Mucosa of descending colon (tissue), 3 donors: ENCODE measurements around the gene MIPOL1. TPM values are rescaled to one million over a fixed set of nuclear protein-coding genes. Genes with fewer than 3 reads are reported as not detected.

Experiments used
- ATAC-seq: fragments of 200-7000 bp; cut with Tn5 transposase; one replicate; pipeline ENCODE4 v1.9.1; 2020; ENCODE audit warnings: mild to moderate bottlenecking, moderate library complexity
- DNase-seq, 3 donors: peaks; one replicate each; pipeline ENCODE4 v3.0.0-alpha.2; 2020
- H3K36me3 ChIP-seq: fragments of 200-600 bp; one replicate; pipeline ENCODE4 v1.8.0; 2021; ENCODE audit warnings: low read depth, mild to moderate bottlenecking
- H3K4me1 ChIP-seq: fragments of 200-600 bp; one replicate; pipeline ENCODE4 v1.8.0; 2021; ENCODE audit warnings: low read depth, mild to moderate bottlenecking
- H3K4me3 ChIP-seq: fragments of 200-600 bp; one replicate; pipeline ENCODE4 v1.8.0; 2021; ENCODE audit warnings: mild to moderate bottlenecking
- H3K9me3 ChIP-seq: fragments of 200-600 bp; one replicate; pipeline ENCODE4 v1.8.0; 2021; ENCODE audit warnings: mild to moderate bottlenecking
- intact Hi-C, 2 donors: fragments of 100-400 bp; cut with DNase I in 1 of 2; cut with micrococcal nuclease in 1 of 2; formaldehyde crosslinking; loops; one replicate each; pipeline versions ENCODE4 v1.11.0 to v1.11.1; 2022; cut with DNase I, micrococcal nuclease
- total RNA-seq, 3 donors: library from RNA; stranded (reverse); fragmentation: NEBNext Ultra II Directional in 2 of 3; extraction: Animal tissue kit (Norgen Biotek cat#: 25700) in 2 of 3; gene quantifications; one replicate each; pipeline versions ENCODE4 v1.2.1 to v1.2.4, GENCODE V29; 2021 to 2023
- TF ChIP-seq, protein P1 (sequence below): fragments of 200-600 bp; IDR thresholded peaks from one replicate; pipeline ENCODE4 v1.8.0; 2022; ENCODE audit warnings: antibody characterized with exemption, mild to moderate bottlenecking
- donor health status: DM: no; HTN: no; CAD: no; lungs with moderate emphysema.
- donor health status: DM: no; HTN: no; CAD: no.
- donor health status: DM: no; HTN: yes; CAD: no.

Gene MIPOL1
- total RNA-seq, 3 donors from 2014 or later: 5.5 to 12.0 (median 11.7) TPM

DNA sequence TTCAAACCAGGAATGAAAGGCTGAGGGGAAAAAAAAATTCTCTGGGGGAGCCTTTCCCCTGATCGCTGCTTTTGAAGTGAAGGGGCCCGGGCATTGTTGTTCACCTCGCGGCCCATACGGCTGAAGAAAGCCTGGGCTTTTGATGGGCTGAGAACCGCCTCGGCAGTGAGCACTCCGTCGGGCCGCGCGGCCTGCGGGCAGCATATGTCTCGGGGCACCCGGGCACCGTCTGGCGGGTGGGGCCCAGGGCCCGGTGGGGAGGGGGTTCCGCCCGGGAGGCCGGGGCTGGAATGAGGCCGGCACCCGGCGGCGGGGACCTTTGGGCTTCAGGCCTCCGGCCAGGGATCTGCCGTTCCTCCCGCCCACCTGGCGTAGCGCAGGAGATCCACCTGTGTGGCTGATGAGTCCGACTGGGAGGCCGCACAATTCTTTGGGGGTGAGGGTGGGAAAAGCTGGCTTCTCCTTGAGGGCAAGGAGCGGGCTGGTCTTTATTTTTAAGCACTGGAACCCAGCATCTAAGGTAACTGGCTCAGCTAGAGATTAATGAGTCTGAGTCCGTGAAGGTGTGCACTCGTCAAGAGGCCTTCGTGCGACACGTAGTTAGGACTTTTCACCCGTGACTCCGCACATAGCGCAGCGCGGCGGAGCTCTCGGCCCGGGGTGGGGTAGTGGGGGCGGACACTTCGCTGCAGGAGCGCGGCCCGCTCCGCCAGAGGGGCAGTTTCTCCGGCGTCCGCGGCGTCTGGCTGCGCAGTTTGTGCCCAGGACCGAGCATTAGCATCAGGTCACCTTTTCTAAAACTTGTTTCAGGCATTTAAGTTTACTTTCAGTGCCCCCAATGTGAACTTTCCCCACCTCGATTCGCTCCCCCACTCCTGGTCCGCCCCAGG is 386.7 kb downstream of the MIPOL1 start:
- TF ChIP-seq, protein P1, sequence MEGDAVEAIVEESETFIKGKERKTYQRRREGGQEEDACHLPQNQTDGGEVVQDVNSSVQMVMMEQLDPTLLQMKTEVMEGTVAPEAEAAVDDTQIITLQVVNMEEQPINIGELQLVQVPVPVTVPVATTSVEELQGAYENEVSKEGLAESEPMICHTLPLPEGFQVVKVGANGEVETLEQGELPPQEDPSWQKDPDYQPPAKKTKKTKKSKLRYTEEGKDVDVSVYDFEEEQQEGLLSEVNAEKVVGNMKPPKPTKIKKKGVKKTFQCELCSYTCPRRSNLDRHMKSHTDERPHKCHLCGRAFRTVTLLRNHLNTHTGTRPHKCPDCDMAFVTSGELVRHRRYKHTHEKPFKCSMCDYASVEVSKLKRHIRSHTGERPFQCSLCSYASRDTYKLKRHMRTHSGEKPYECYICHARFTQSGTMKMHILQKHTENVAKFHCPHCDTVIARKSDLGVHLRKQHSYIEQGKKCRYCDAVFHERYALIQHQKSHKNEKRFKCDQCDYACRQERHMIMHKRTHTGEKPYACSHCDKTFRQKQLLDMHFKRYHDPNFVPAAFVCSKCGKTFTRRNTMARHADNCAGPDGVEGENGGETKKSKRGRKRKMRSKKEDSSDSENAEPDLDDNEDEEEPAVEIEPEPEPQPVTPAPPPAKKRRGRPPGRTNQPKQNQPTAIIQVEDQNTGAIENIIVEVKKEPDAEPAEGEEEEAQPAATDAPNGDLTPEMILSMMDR: no peak
- intact Hi-C loops: loop anchor here in 1 of 2 donors (5.0 kb wide), 1 partner anchor 162 kb away; no protein-coding TSS in a partner anchor
- H3K9me3 ChIP-seq: no peaks in the 10 kb centered on the region
- no peak overlapping the region for H3K4me3 ChIP-seq
- peaks cover 9% of the 10 kb centered on the region for H3K4me1 ChIP-seq
- peak; percentile 65 to 76 (median 65) for DNase-seq
- H3K36me3 ChIP-seq: no peaks in the 10 kb centered on the region
- ATAC-seq: peak; percentile 67

DNA sequence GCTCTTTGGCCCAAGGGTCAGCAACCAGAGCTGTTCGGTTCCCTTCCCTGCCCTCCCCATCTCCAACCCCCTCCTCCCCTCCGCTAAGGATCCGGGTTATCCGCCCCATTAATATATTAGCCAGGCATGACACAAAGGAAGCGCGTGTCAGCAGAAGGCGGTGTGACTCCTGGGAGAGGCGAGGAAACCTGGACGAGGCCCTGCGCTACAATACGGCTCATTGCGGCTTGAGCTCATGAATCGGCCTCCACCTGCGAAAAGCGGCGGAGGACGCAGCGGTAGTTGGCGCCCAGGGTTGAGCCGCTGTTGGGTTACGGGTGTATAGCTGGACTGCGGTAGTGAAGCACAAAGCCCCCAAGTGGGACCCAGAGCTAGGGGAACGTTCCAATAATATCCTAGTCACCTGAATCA is 387.4 kb downstream of the MIPOL1 start:
- DNase-seq (peak; percentile 55 to 70 (median 62)), ATAC-seq (peak; percentile 41)
- Histone ChIP-seq H3K36me3 (no peaks in the 10 kb centered on the region), H3K9me3 (no peaks in the 10 kb centered on the region), H3K4me3 (no peak overlapping the region), H3K4me1 (peaks cover 9% of the 10 kb centered on the region)
- intact Hi-C loops: loop anchor here in 1 of 2 donors (5.0 kb wide), 1 partner anchor 163 kb away; no protein-coding TSS in a partner anchor
- TF ChIP-seq, protein P1: no peak

DNA sequence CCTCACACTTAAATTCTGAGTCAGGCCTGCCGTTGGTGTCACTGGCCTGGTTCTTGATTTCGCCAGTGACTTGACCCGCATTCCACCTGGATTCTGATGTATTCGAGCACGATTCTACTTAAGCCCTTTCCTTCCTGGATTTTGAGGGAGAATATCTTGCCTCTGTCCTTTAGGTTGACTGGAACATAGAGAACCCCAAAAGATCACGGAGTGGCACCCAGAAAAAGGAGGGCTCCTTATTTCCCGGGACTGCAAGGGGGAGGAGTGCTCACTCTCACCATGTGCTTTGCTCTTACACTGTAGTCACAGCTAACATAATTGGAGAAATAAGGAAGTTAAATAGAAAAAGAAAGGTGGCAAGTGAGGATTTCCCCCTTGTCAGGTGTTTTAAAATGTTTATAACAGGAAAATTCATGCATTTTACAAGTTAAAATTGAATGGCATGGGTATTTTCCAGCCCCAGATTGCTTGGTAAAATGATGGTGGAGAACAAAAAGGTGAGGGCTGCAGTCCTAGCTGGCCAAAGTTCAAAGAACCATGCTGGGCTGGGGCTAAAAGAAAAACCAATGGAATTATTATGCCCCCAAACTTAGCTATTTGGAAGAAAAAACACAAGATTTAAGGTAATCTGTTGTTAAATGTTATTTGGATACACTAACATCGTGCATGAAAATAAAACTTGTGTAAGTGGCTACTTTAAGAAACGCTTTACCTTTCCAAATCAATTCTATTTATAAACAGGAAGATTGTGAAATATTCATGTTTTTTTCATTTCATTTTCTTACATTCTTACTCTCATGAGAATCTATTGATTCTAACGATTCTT is 388.4 kb downstream of the MIPOL1 start:
- intact Hi-C loops: loop anchor here in 1 of 2 donors (5.0 kb wide), 1 partner anchor 164 kb away; no protein-coding TSS in a partner anchor
- peak in 1 of 3 donors; percentile 44 for DNase-seq
- H3K4me3 ChIP-seq: no peak overlapping the region

DNA sequence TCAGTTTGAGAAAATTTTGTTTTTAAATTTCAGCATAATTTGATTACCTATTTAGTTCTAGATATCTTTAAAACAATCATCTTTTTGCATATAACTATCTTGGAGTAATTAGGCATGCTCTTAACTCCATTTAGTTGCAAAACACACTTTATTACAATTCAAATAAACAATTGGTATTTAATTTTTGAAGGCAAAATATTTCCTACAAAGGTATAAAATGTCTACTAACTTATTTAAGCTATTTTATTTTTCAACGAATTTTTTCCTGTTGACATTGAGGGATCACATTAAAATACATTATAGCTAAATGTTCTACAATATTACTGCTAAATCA is 389.0 kb downstream of the MIPOL1 start:
- Histone ChIP-seq H3K4me1 (peaks cover 9% of the 10 kb centered on the region), H3K4me3 (no peak overlapping the region), H3K36me3 (no peaks in the 10 kb centered on the region), H3K9me3 (no peaks in the 10 kb centered on the region)
- intact Hi-C loops: loop anchor here in 1 of 2 donors (5.0 kb wide), 1 partner anchor 164 kb away; no protein-coding TSS in a partner anchor
- DNase-seq (no peak), ATAC-seq (no peak)
- TF ChIP-seq, protein P1: no peak

More for the DNA sequence above, 388.4 kb downstream of the MIPOL1 start:
- peak; percentile 42 for ATAC-seq
- Histone ChIP-seq H3K4me1 (peaks cover 9% of the 10 kb centered on the region), H3K36me3 (no peaks in the 10 kb centered on the region), H3K9me3 (no peaks in the 10 kb centered on the region)
- TF ChIP-seq, protein P1: no peak

DNA sequence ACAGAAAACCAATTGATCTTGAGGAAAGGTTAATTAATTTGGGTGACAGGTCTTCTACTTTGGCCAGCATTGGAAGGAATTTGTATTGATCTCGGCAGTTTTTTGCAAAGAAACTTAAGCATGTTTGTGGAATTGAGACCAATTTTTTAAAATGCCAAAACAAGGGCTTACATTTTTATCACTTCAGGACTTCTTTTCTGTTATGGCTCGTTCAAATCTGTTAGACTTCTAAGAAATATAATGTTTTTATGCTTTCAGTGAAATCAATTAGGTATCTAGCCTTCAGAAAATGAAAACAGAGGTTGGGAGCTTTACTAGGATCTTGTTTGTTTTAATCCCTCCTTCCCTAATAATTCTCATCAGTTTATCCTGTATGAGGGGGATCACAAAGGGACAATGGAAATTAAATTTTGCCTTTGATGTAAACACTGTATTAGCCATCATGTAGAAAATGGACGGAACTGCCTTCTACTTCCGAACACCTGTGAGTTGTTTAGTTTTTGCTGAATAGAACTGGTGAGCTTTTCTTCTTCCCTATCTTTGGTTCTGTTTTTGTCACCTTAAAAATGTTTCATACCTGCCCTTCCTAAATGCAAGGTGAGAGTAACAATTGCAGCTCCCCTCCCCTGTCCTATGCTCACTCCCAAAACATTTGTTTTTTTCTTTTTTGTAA is 389.5 kb downstream of the MIPOL1 start:
- intact Hi-C loops: loop anchor here in 1 of 2 donors (5.0 kb wide), 1 partner anchor 165 kb away; no protein-coding TSS in a partner anchor
- H3K4me3 ChIP-seq: no peak overlapping the region

More for the DNA sequence above, 389.5 kb downstream of the MIPOL1 start:
- no peaks in the 10 kb centered on the region for H3K36me3 ChIP-seq
- H3K9me3 ChIP-seq: no peaks in the 10 kb centered on the region
- ATAC-seq (no peak), DNase-seq (no peak)
- TF ChIP-seq, protein P1: no peak
- peaks cover 9% of the 10 kb centered on the region for H3K4me1 ChIP-seq
